ENCODE results near the gene FAT4. TPM values are rescaled to one million over a fixed set of nuclear protein-coding genes. Genes with fewer than 3 reads are reported as not detected.

FAT4 gene
- total RNA-seq, 1 experiment from 2014 or later = 6.6 TPM

DNA sequence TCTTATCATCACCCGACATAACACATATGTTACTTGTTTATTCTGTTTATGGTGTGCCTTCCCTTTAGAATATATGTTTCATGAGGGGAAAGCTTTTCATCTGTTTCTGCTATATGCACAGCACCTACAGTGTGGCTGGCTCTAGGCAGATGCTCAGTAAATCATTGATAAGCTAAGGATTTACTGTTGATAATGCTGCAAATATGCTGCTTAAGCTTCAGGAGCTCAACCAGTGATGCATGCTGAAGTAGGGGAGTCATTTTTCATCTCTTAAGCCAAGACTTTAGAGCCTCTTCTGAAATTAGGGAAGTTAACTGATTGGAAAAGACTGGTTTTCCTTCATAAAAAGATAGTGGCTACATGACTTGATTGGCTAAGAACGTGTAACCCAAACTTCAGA, 16.4 kb downstream of the FAT4 start:
- H3K27me3 Mint-ChIP-seq (ENCODE audit: insufficient read depth, unreplicated experiment) = no peaks in the 10 kb centered on the region
- no peaks in the 10 kb centered on the region for H3K36me3 Mint-ChIP-seq (ENCODE audit: insufficient read depth, unreplicated experiment)
- BruUV-seq (replicated peaks) = no TSS peak
- TF ChIP-seq CTCF (IDR thresholded peaks at IDR 0.05; ENCODE audit: unreplicated experiment) = no peak
- H3K9me3 Mint-ChIP-seq (ENCODE audit: unreplicated experiment) = no peaks in the 10 kb centered on the region
- no peak overlapping the region for H3K4me3 Mint-ChIP-seq (ENCODE audit: unreplicated experiment)
- intact Hi-C loops (cut with micrococcal nuclease) = no loop called here
- DNase-seq (ENCODE audit: unreplicated experiment) = no peak
- H3K27ac Mint-ChIP-seq (ENCODE audit: low read depth, unreplicated experiment) = no peak overlapping the region
- POLR2A ChIA-PET = no interaction called here
- CTCF ChIA-PET = interaction anchor here (0.6 to 0.9 kb wide), 2 partner anchors 10 to 893 kb away, joined by 3 to 4 read pairs; no protein-coding TSS in a partner anchor
- H3K4me1 Mint-ChIP-seq (ENCODE audit: insufficient read depth, unreplicated experiment) = peaks cover 6% of the 10 kb centered on the region

DNA sequence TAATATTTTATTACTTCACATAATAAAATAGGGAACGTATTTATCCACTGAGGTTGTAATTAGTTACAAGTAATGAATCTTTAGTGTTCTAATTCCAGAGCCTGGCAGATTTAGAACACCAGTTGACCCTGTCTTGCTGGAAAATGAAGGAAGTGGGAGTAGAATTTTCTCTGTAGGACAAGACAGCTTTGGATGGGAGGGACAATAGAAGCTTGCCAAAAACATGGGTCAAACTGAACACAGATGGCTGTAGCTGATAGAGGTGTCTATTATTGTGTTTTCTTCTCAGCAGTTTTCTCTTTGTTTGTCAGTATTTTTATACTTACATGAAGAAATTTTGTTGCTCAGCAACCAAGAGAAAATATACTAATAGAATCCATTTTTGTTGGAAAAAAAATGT, 20.2 kb downstream of the FAT4 start:
- no TSS peak for BruUV-seq (replicated peaks)
- Mint-ChIP-seq H3K27ac (ENCODE audit: low read depth, unreplicated experiment) (no peak overlapping the region), H3K4me1 (ENCODE audit: insufficient read depth, unreplicated experiment) (peaks cover 6% of the 10 kb centered on the region), H3K27me3 (ENCODE audit: insufficient read depth, unreplicated experiment) (no peaks in the 10 kb centered on the region), H3K9me3 (ENCODE audit: unreplicated experiment) (no peaks in the 10 kb centered on the region), H3K36me3 (ENCODE audit: insufficient read depth, unreplicated experiment) (no peaks in the 10 kb centered on the region), H3K4me3 (ENCODE audit: unreplicated experiment) (no peak overlapping the region)
- no peak for DNase-seq (ENCODE audit: unreplicated experiment)
- CTCF ChIA-PET = interaction anchor here (0.7 to 1.2 kb wide), 2 partner anchors 13 to 110 kb away, joined by 3 read pairs; no protein-coding TSS in a partner anchor
- intact Hi-C loops (cut with micrococcal nuclease) = no loop called here
- POLR2A ChIA-PET = interaction anchor here (1.1 to 2.4 kb wide), 3 partner anchors 11 to 395 kb away, joined by 3 to 14 read pairs (median 3); no protein-coding TSS in a partner anchor
- TF ChIP-seq CTCF (IDR thresholded peaks at IDR 0.05; ENCODE audit: unreplicated experiment) = no peak

GRCh38 chr4:125338814-125339213, 24.1 kb downstream of the FAT4 start:
- Mint-ChIP-seq H3K4me1 (ENCODE audit: insufficient read depth, unreplicated experiment) (peaks cover 16% of the 10 kb centered on the region), H3K9me3 (ENCODE audit: unreplicated experiment) (no peaks in the 10 kb centered on the region), H3K27ac (ENCODE audit: low read depth, unreplicated experiment) (no peak overlapping the region), H3K27me3 (ENCODE audit: insufficient read depth, unreplicated experiment) (no peaks in the 10 kb centered on the region), H3K4me3 (ENCODE audit: unreplicated experiment) (no peak overlapping the region), H3K36me3 (ENCODE audit: insufficient read depth, unreplicated experiment) (no peaks in the 10 kb centered on the region)
- no peak for TF ChIP-seq CTCF (IDR thresholded peaks at IDR 0.05; ENCODE audit: unreplicated experiment)
- no peak for DNase-seq (ENCODE audit: unreplicated experiment)
- intact Hi-C loops (cut with micrococcal nuclease) = no loop called here
- no TSS peak for BruUV-seq (replicated peaks)
- CTCF ChIA-PET = no interaction called here
- POLR2A ChIA-PET = interaction anchor here (0.5 to 0.7 kb wide), 2 partner anchors 13 to 293 kb away, joined by 3 to 4 read pairs; no protein-coding TSS in a partner anchor

DNA sequence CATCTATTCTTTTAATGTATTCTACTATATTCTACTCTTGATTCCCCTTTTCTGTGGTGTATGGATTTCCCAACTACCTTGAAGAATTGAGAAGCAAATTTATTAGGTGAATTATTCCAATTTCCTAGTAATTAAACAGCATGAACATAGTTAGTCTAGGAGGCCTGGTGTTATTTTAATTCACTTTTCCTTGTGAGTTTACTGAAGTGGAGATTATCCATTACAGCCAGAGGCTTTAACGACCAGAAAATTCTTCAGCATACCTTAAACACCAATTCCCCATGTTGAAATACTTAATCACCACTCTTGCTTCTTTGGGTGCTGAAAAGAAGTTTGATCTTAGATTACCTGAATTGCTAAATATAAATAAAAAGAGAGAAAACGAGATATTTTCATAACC, 29.4 kb downstream of the FAT4 start:
- ChIA-PET CTCF (no interaction called here), POLR2A (no interaction called here)
- TF ChIP-seq CTCF (IDR thresholded peaks at IDR 0.05; ENCODE audit: unreplicated experiment) = no peak
- Mint-ChIP-seq H3K9me3 (ENCODE audit: unreplicated experiment) (no peaks in the 10 kb centered on the region), H3K4me1 (ENCODE audit: insufficient read depth, unreplicated experiment) (peaks cover 10% of the 10 kb centered on the region), H3K4me3 (ENCODE audit: unreplicated experiment) (no peak overlapping the region), H3K27me3 (ENCODE audit: insufficient read depth, unreplicated experiment) (no peaks in the 10 kb centered on the region), H3K36me3 (ENCODE audit: insufficient read depth, unreplicated experiment) (no peaks in the 10 kb centered on the region), H3K27ac (ENCODE audit: low read depth, unreplicated experiment) (no peak overlapping the region)
- no TSS peak for BruUV-seq (replicated peaks)
- no peak for DNase-seq (ENCODE audit: unreplicated experiment)
- intact Hi-C loops (cut with micrococcal nuclease) = no loop called here

Data from MCF 10A (cell line).